ENCODE results near the gene DHRS12.
"Not testable (repeated sequence)": the region's sequence is repeated elsewhere in the genome, so short reads cannot be mapped to it uniquely, and the experiment has no call there.

DHRS12 gene

GRCh38 chr13:51827254-51827653 is 23.3 kb upstream of the DHRS12 start:
- DNase-seq (ENCODE audit: low read depth): no peak
- no peak for TF ChIP-seq CTCF (conservative IDR thresholded peaks at IDR 0.05; ENCODE audit: low read depth, low read length)
- H3K4me3 ChIP-seq (ENCODE audit: low read depth, low read length): no peak overlapping the region

- peak; percentile 41 for DNase-seq (ENCODE audit: low read depth)
- no peak for TF ChIP-seq CTCF (conservative IDR thresholded peaks at IDR 0.05; ENCODE audit: low read depth, low read length)
- no peak overlapping the region for H3K4me3 ChIP-seq (ENCODE audit: low read depth, low read length)
Observed at GRCh38 chr13:51826606-51827005, 22.6 kb upstream of the DHRS12 start.

- TF ChIP-seq CTCF (conservative IDR thresholded peaks at IDR 0.05; ENCODE audit: low read depth, low read length): no peak
- DNase-seq (ENCODE audit: low read depth): no peak
- no peak overlapping the region for H3K4me3 ChIP-seq (ENCODE audit: low read depth, low read length)
Observed at GRCh38 chr13:51825681-51826254, 21.8 kb upstream of the DHRS12 start.

GRCh38 chr13:51825165-51825592 is 21.2 kb upstream of the DHRS12 start:
- TF ChIP-seq CTCF (conservative IDR thresholded peaks at IDR 0.05; ENCODE audit: low read depth, low read length): no peak
- H3K4me3 ChIP-seq (ENCODE audit: low read depth, low read length): no peak overlapping the region
- peak; percentile 87 for DNase-seq (ENCODE audit: low read depth)

- DNase-seq (ENCODE audit: low read depth); H3K4me3 ChIP-seq (ENCODE audit: low read depth, low read length): not testable (repeated sequence)
Observed at GRCh38 chr13:51824712-51825111, 20.7 kb upstream of the DHRS12 start.

- TF ChIP-seq CTCF (conservative IDR thresholded peaks at IDR 0.05; ENCODE audit: low read depth, low read length): no peak
- DNase-seq (ENCODE audit: low read depth): peak; percentile 41
- no peak overlapping the region for H3K4me3 ChIP-seq (ENCODE audit: low read depth, low read length)
Observed at GRCh38 chr13:51823863-51824262, 19.9 kb upstream of the DHRS12 start.

- no peak overlapping the region for H3K4me3 ChIP-seq (ENCODE audit: low read depth, low read length)
- TF ChIP-seq CTCF (conservative IDR thresholded peaks at IDR 0.05; ENCODE audit: low read depth, low read length): no peak
- no peak for DNase-seq (ENCODE audit: low read depth)
Observed at GRCh38 chr13:51823359-51823758, 19.4 kb upstream of the DHRS12 start.

All from choroid plexus epithelial cell (primary cell).